Endothelial cell of umbilical vein (primary cell): ENCODE measurements around the gene RNF10. TPM values are rescaled to one million over a fixed set of nuclear protein-coding genes. Genes with fewer than 3 reads are reported as not detected.

ENCODE experiments used
- BruUV-seq: library from RNA; stranded (reverse); fragments of 400-500 nt; replicated peaks from 2 replicates; lab custom pipeline; 2021; lab: Mats Ljungman, UMichigan
- CTCF ChIA-PET: fragments of 300-600, 350-600 bp; sonication (Branson Sonifier 250); formaldehyde crosslinking; loops from one replicate; lab custom pipeline; 2021; ENCODE audit warnings: antibody characterized with exemption, inconsistent platforms; lab: Charles Lee
- POLR2A ChIA-PET: fragments of 300-600, 350-600 bp; sonication (Branson Sonifier 250); formaldehyde crosslinking; loops from one replicate; lab custom pipeline; 2021; ENCODE audit warnings: antibody characterized with exemption, inconsistent platforms; lab: Charles Lee
- DNase-seq: peaks from one replicate; pipeline ENCODE4 v3.0.0-alpha.2; 2011; ENCODE audit warnings: low read depth, low spot score
- FAIRE-seq: peaks from 2 replicates; lab custom pipeline; 2011; peaks lifted over from hg19 to GRCh38; lab: Jason Lieb, UNC
- H2AFZ ChIP-seq: 2 replicates; pipeline ENCODE4 v1.6.0; 2012; ENCODE audit warnings: low read depth, low read length, control low read depth, inconsistent platforms
- H3K27ac ChIP-seq: 2 replicates; pipeline ENCODE4 v1.5.1; 2011; ENCODE audit warnings: low read depth, mild to moderate bottlenecking, control low read depth, low read length, moderate library complexity; ENCODE audit not compliant: insufficient read depth
- H3K27me3 ChIP-seq, 2 experiments: 2 replicates each; pipeline versions ENCODE4 v1.6.0 to v1.6.1; 2011; ENCODE audit warnings: low read length in 2 of 2, mixed read lengths in 1 of 2; ENCODE audit not compliant: control insufficient read depth in 2 of 2, insufficient read depth in 2 of 2
- H3K36me3 ChIP-seq, 2 experiments: 2 replicates in 1 of 2; 3 replicates in 1 of 2; pipeline ENCODE4 v1.5.1; 2011; ENCODE audit warnings: low read length in 2 of 2, mild to moderate bottlenecking in 1 of 2, moderate library complexity in 1 of 2; ENCODE audit not compliant: control insufficient read depth in 2 of 2, insufficient read depth in 2 of 2; ENCODE audit errors: extremely low read depth in 1 of 2
- H3K4me1 ChIP-seq: 3 replicates; pipeline ENCODE4 v1.5.1; 2011; ENCODE audit warnings: mild to moderate bottlenecking, low read length; ENCODE audit not compliant: control insufficient read depth, insufficient read depth; ENCODE audit errors: extremely low read depth
- H3K4me2 ChIP-seq: 2 replicates; pipeline ENCODE4 v1.6.1; 2011; ENCODE audit warnings: low read length, control low read depth, mixed read lengths; ENCODE audit not compliant: insufficient read depth
- H3K4me3 ChIP-seq, 3 experiments: fragments of 200-600 bp in 1 of 3; sonication (generic), shearing (Covaris generic) in 1 of 3; replicated peaks in 1 of 3; 2 replicates each; pipeline ENCODE4 v1.5.1; 2011 to 2016; ENCODE audit warnings: control low read depth in 3 of 3, low read length in 3 of 3, mild to moderate bottlenecking in 2 of 3, inconsistent platforms in 1 of 3, low read depth in 1 of 3, moderate library complexity in 1 of 3; ENCODE audit not compliant: insufficient read depth in 1 of 3
- H3K79me2 ChIP-seq: 2 replicates; pipeline ENCODE4 v1.6.0; 2012; ENCODE audit warnings: low read length, inconsistent platforms; ENCODE audit not compliant: control insufficient read depth, insufficient read depth
- H3K9ac ChIP-seq: replicated peaks from 2 replicates; pipeline ENCODE3; 2011; ENCODE audit warnings: low read length, control low read depth; ENCODE audit not compliant: insufficient read depth; ENCODE audit errors: extremely low read depth
- H3K9me1 ChIP-seq: replicated peaks from 3 replicates; pipeline ENCODE4 v1.6.0; 2011; ENCODE audit warnings: mild to moderate bottlenecking, low read length; ENCODE audit not compliant: control insufficient read depth, insufficient read depth; ENCODE audit errors: extremely low read depth
- H3K9me3 ChIP-seq: replicated peaks from 2 replicates; pipeline ENCODE4 v1.5.1; 2012; ENCODE audit warnings: low read length, inconsistent platforms; ENCODE audit not compliant: control insufficient read depth, insufficient read depth
- H4K20me1 ChIP-seq: replicated peaks from 2 replicates; pipeline ENCODE3; 2011; ENCODE audit warnings: mild to moderate bottlenecking, low read length; ENCODE audit not compliant: control insufficient read depth, insufficient read depth; ENCODE audit errors: extremely low read depth
- CTCF ChIP-seq, 2 donors: IDR thresholded peaks; 1 replicate in 1 of 2; 2 replicates in 1 of 2; pipeline ENCODE4 v1.5.1; 2011; ENCODE audit warnings: low read length in 2 of 2, mild to moderate bottlenecking in 2 of 2, moderate library complexity in 2 of 2, control low read depth in 1 of 2, inconsistent platforms in 1 of 2, low read depth in 1 of 2; ENCODE audit not compliant: insufficient read depth in 1 of 2; ENCODE audit errors: extremely low read depth in 1 of 2
- EZH2 ChIP-seq: IDR thresholded peaks from 2 replicates; pipeline ENCODE4 v1.6.1; 2012; ENCODE audit warnings: borderline replicate concordance, low read depth, mild to moderate bottlenecking, moderate library complexity, low read length, inconsistent platforms; ENCODE audit not compliant: severe bottlenecking
- FOS ChIP-seq: IDR thresholded peaks from 2 replicates; pipeline ENCODE4 v1.6.1; 2011; ENCODE audit warnings: mild to moderate bottlenecking, low read length, moderate library complexity, borderline replicate concordance; ENCODE audit not compliant: insufficient read depth
- GATA2 ChIP-seq: IDR thresholded peaks from 2 replicates; pipeline ENCODE4 v1.7.0; 2011; ENCODE audit warnings: low read depth, mild to moderate bottlenecking, moderate library complexity, mixed read lengths, low read length; ENCODE audit not compliant: insufficient read length, insufficient read depth
- MAX ChIP-seq: IDR thresholded peaks from 2 replicates; pipeline ENCODE4 v1.6.1; 2011; ENCODE audit not compliant: insufficient read depth, insufficient read length
- POLR2A ChIP-seq: IDR thresholded peaks from 2 replicates; pipeline ENCODE4 v1.6.1; 2012; ENCODE audit warnings: low read depth, mild to moderate bottlenecking, control low read depth, low read length
- POLR2AphosphoS5 ChIP-seq: IDR thresholded peaks from 2 replicates; pipeline ENCODE4 v1.6.1; 2012; ENCODE audit warnings: low read depth, mild to moderate bottlenecking, control low read depth, low read length, moderate library complexity; ENCODE audit not compliant: insufficient read depth
- dilution Hi-C: fragments of 300-500 bp; cut with MboI; formaldehyde crosslinking; loops from one replicate; pipeline ENCODE4 v1.15.0; 2019; ENCODE audit warnings: low sequenced_read_pairs; ENCODE audit not compliant: extremely low pct_ligation_motif_present
- intact Hi-C: fragments of 100-400 bp; cut with micrococcal nuclease; formaldehyde crosslinking; loops from one replicate; pipeline ENCODE4 v1.10.0; 2022
- polyA plus RNA-seq, 4 experiments: library from polyadenylated mRNA; depleted of rRNA in 3 of 4; stranded (reverse) in 3 of 4; unstranded in 1 of 4; fragments of >200 nt; gene quantifications; 2 replicates each; pipeline versions ENCODE4 v1.2.1 to v1.2.3, GENCODE V29; 2011 to 2012; ENCODE audit warnings: missing spikeins in 1 of 4
- total RNA-seq: library from RNA; stranded (reverse); gene quantifications from 2 replicates; pipeline ENCODE4 v1.2.3, GENCODE V29; 2021

Gene RNF10
- total and polyA plus RNA-seq, 2 donors (not counting 3 experiments of a cell fraction or from before 2014, with no cell fraction given) = 120 to 236 TPM

- Histone ChIP-seq H3K79me2 (peaks cover 32% of the 10 kb centered on the region), H3K9me3 (no peaks in the 10 kb centered on the region), H3K27ac (no peak overlapping the region), H3K4me1 (peaks cover 7% of the 10 kb centered on the region), H3K4me2 (no peak overlapping the region), H2AFZ (no peak overlapping the region), H3K9ac (no peak overlapping the region), H3K27me3 (no peaks in the 10 kb centered on the region), H3K9me1 (no peaks in the 10 kb centered on the region), H3K4me3 (no peak overlapping the region), H4K20me1 (no peaks in the 10 kb centered on the region), H3K36me3 (peaks cover 21 to 29% of the 10 kb centered on the region in 2 experiments)
- ChIA-PET CTCF (interaction anchor here (1.4 kb wide), 1 partner anchor 25 kb away, joined by 4 read pairs; no protein-coding TSS in a partner anchor), POLR2A (no interaction called here)
- DNase-seq = no peak
- intact Hi-C loops (no loop called here), dilution Hi-C loops (no loop called here)
- no TSS peak for BruUV-seq
- no peak for FAIRE-seq
- TF ChIP-seq EZH2 = no peak
- no peak for TF ChIP-seq POLR2A
- TF ChIP-seq GATA2 = no peak
These were observed 20.5 kb downstream of the RNF10 start for GRCh38 chr12:120554678-120555077.

- peaks cover 29 to 42% of the 10 kb centered on the region in 2 experiments for H3K36me3 ChIP-seq
- no peaks in the 10 kb centered on the region for H3K27me3 ChIP-seq
- dilution Hi-C loops (no loop called here), intact Hi-C loops (no loop called here)
- DNase-seq (no peak), FAIRE-seq (no peak)
- TF ChIP-seq MAX (no peak), POLR2A (no peak), GATA2 (no peak), CTCF (IDR thresholded peaks at IDR 0.05; ENCODE audit: extremely low read depth in 1 of 2, insufficient read depth in 1 of 2, low read depth in 1 of 2, low read length in 2 of 2) (no peak), EZH2 (no peak), FOS (no peak), POLR2AphosphoS5 (no peak)
- CTCF ChIA-PET = no interaction called here
- no peaks in the 10 kb centered on the region for H3K9me3 ChIP-seq
- no peak overlapping the region for H3K9ac ChIP-seq
- POLR2A ChIA-PET = no interaction called here
- no peaks in the 10 kb centered on the region for H3K9me1 ChIP-seq
- no peaks in the 10 kb centered on the region for H3K4me1 ChIP-seq
- no peak overlapping the region for H3K4me3 ChIP-seq
- BruUV-seq = no TSS peak
- no peak overlapping the region for H3K4me2 ChIP-seq
- peaks cover 24% of the 10 kb centered on the region for H3K79me2 ChIP-seq
- no peak overlapping the region for H3K27ac ChIP-seq
- H2AFZ ChIP-seq = no peak overlapping the region
- peaks cover 3% of the 10 kb centered on the region for H4K20me1 ChIP-seq
These were observed 23.4 kb downstream of the RNF10 start for GRCh38 chr12:120557589-120557988.
